Smooth muscle cell (in vitro differentiated cells): ENCODE measurements around the gene NKX3-2. TPM values are rescaled to one million over a fixed set of nuclear protein-coding genes. Genes with fewer than 3 reads are reported as not detected.

Experiments used
- DNase-seq: peaks from one replicate; lab custom pipeline; 2025; ENCODE audit not compliant: unreplicated experiment; lab: John Stamatoyannopoulos, UW
- H2AFZ ChIP-seq: fragments of 200-600 bp; sonication (generic); 2 replicates; pipeline ENCODE4 v1.6.0; 2016; ENCODE audit warnings: antibody characterized with exemption, low read depth, mild to moderate bottlenecking
- H3F3A ChIP-seq: fragments of 200-600 bp; sonication (generic); 2 replicates; pipeline ENCODE4 v1.6.0; 2017; ENCODE audit warnings: antibody characterized with exemption, low read depth
- H3K27ac ChIP-seq: fragments of 200-600 bp; sonication (generic); 2 replicates; pipeline ENCODE4 v1.5.1; 2016; ENCODE audit warnings: low read depth, mild to moderate bottlenecking
- H3K27me3 ChIP-seq: fragments of 200-600 bp; sonication (generic); 2 replicates; pipeline ENCODE4 v1.6.1; 2016; ENCODE audit warnings: low read depth, mild to moderate bottlenecking
- H3K36me3 ChIP-seq: fragments of 200-600 bp; sonication (generic); 2 replicates; pipeline ENCODE4 v1.5.1; 2016; ENCODE audit warnings: low read depth
- H3K4me1 ChIP-seq: fragments of 200-600 bp; sonication (generic); 2 replicates; pipeline ENCODE4 v1.5.1; 2016; ENCODE audit warnings: low read depth
- H3K4me2 ChIP-seq: fragments of 200-600 bp; sonication (generic); 2 replicates; pipeline ENCODE4 v1.6.0; 2016; ENCODE audit warnings: mild to moderate bottlenecking
- H3K4me3 ChIP-seq: fragments of 200-600 bp; sonication (generic); 2 replicates; pipeline ENCODE4 v1.5.1; 2016; ENCODE audit warnings: mild to moderate bottlenecking
- H3K79me2 ChIP-seq: fragments of 200-600 bp; sonication (generic); 2 replicates; pipeline ENCODE4 v1.6.0; 2016; ENCODE audit warnings: low read depth, mild to moderate bottlenecking
- H3K9ac ChIP-seq: fragments of 200-600 bp; sonication (generic); 2 replicates; pipeline ENCODE4 v1.6.0; 2016; ENCODE audit warnings: low read depth
- H3K9me3 ChIP-seq: fragments of 200-600 bp; sonication (generic); replicated peaks from 2 replicates; pipeline ENCODE4 v1.5.1; 2016; ENCODE audit warnings: low read depth
- H4K20me1 ChIP-seq: fragments of 200-600 bp; sonication (generic); 2 replicates; pipeline ENCODE4 v1.6.0; 2016; ENCODE audit warnings: low read depth
- WGBS: methylation state at CpG from one replicate; pipeline ENCODE4 v1.1.7; 2016; ENCODE audit warnings: low lambda C conversion rate; 5-methylcytosine and 5-hydroxymethylcytosine counted together
- polyA plus RNA-seq: library from polyadenylated mRNA; unstranded; fragments of >200 nt; fragmentation: Nextera tagmentation; extraction: Ambion mirVana; gene quantifications from 2 replicates; pipeline ENCODE4 v1.2.1, GENCODE V29; 2016
- total RNA-seq: library from RNA; depleted of rRNA; stranded (reverse); fragments of >200 nt; gene quantifications from 2 replicates; pipeline ENCODE4 v1.2.3, GENCODE V29; 2014
- TF ChIP-seq, protein P1 (sequence below): fragments of 200-600 bp; sonication (generic); IDR thresholded peaks from 2 replicates; pipeline ENCODE4 v1.5.1; 2017; ENCODE audit warnings: borderline replicate concordance, mild to moderate bottlenecking, antibody characterized with exemption; ENCODE audit not compliant: insufficient read depth, poor library complexity, severe bottlenecking

The NKX3-2 gene
- total and polyA plus RNA-seq, 2 experiments from 2014 or later: 3.6 to 6.7 TPM

DNA sequence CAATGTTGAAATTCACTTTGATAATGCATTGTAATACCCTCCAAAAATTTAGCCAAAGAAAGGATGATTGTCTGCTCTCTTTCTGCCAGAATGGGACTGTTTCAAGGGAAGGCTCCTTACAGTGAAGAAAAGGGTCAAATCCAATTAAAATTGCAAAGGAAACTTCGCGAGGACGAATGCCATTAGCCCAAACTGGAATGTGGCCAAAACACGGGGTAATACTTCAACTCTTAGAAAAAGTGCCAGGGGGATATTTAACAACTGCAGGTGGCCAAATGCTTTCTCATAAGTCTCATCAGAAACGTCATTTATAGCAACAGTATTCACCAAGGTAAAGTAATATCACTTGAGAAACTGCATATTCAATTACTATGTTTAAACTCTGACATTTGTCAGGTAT is 29.0 kb downstream of the NKX3-2 start:
- Histone ChIP-seq H3F3A (no peaks in the 10 kb centered on the region), H3K4me1 (no peaks in the 10 kb centered on the region), H3K9ac (no peak overlapping the region), H3K27ac (no peak overlapping the region), H3K4me3 (no peak overlapping the region), H3K79me2 (no peaks in the 10 kb centered on the region), H3K36me3 (no peaks in the 10 kb centered on the region), H3K27me3 (peaks cover 8% of the 10 kb centered on the region), H3K9me3 (no peaks in the 10 kb centered on the region), H3K4me2 (no peak overlapping the region), H2AFZ (no peak overlapping the region), H4K20me1 (no peaks in the 10 kb centered on the region)
- DNase-seq: no peak
- TF ChIP-seq, protein P1, sequence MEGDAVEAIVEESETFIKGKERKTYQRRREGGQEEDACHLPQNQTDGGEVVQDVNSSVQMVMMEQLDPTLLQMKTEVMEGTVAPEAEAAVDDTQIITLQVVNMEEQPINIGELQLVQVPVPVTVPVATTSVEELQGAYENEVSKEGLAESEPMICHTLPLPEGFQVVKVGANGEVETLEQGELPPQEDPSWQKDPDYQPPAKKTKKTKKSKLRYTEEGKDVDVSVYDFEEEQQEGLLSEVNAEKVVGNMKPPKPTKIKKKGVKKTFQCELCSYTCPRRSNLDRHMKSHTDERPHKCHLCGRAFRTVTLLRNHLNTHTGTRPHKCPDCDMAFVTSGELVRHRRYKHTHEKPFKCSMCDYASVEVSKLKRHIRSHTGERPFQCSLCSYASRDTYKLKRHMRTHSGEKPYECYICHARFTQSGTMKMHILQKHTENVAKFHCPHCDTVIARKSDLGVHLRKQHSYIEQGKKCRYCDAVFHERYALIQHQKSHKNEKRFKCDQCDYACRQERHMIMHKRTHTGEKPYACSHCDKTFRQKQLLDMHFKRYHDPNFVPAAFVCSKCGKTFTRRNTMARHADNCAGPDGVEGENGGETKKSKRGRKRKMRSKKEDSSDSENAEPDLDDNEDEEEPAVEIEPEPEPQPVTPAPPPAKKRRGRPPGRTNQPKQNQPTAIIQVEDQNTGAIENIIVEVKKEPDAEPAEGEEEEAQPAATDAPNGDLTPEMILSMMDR: no peak
- WGBS: 39% methylated on average over 5 of the region's 5 CpGs

- no peaks in the 10 kb centered on the region for H3F3A ChIP-seq
- no peak overlapping the region for H2AFZ ChIP-seq
- H3K4me3 ChIP-seq: no peak overlapping the region
- no peaks in the 10 kb centered on the region for H4K20me1 ChIP-seq
- H3K4me1 ChIP-seq: no peaks in the 10 kb centered on the region
- no peak overlapping the region for H3K9ac ChIP-seq
- WGBS: 76% methylated on average over 4 of the region's 4 CpGs
- TF ChIP-seq, protein P1: no peak
- H3K36me3 ChIP-seq: no peaks in the 10 kb centered on the region
- no peak overlapping the region for H3K4me2 ChIP-seq
- no peak for DNase-seq
- H3K9me3 ChIP-seq: no peaks in the 10 kb centered on the region
- no peaks in the 10 kb centered on the region for H3K79me2 ChIP-seq
- H3K27ac ChIP-seq: no peak overlapping the region
- H3K27me3 ChIP-seq: peaks cover 8% of the 10 kb centered on the region
These were observed 29.6 kb downstream of the NKX3-2 start for GRCh38 chr4:13514722-13515121.

DNA sequence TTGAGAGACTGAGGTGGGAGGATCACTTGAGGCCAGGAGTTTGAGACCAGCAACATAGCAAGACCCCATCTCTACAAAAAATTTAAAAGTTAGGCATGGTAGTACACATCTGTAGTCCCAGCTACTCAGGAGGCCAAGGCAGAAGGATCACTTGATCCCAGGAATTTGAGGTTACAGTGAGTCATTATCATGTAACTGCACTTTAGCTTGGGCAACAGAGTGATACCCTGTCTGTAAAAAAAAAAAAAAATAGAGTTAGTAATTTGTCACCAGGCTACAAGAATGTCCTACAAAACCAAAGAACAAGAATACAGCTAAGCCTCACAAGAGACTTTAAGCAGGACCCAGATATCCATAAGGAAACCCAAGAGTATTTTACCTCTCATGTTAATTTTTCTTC is 33.2 kb downstream of the NKX3-2 start:
- H3K27me3 ChIP-seq: peaks cover 8% of the 10 kb centered on the region

GRCh38 chr4:13509442-13509841 is 34.9 kb downstream of the NKX3-2 start:
- WGBS: 79% methylated on average over 1 of the region's 1 CpG
- Histone ChIP-seq H2AFZ (no peak overlapping the region), H3K27me3 (no peaks in the 10 kb centered on the region), H4K20me1 (no peaks in the 10 kb centered on the region), H3K9ac (no peak overlapping the region), H3K79me2 (no peaks in the 10 kb centered on the region), H3K27ac (no peak overlapping the region), H3K36me3 (no peaks in the 10 kb centered on the region), H3K9me3 (no peaks in the 10 kb centered on the region), H3F3A (no peaks in the 10 kb centered on the region), H3K4me3 (no peak overlapping the region), H3K4me2 (no peak overlapping the region), H3K4me1 (no peaks in the 10 kb centered on the region)
- TF ChIP-seq, protein P1: no peak
- DNase-seq: no peak

More for the DNA sequence above, 33.2 kb downstream of the NKX3-2 start:
- Histone ChIP-seq H3K27ac (no peak overlapping the region), H3K36me3 (no peaks in the 10 kb centered on the region), H3K9me3 (no peaks in the 10 kb centered on the region), H3K79me2 (no peaks in the 10 kb centered on the region), H3F3A (no peaks in the 10 kb centered on the region), H3K4me2 (no peak overlapping the region), H3K9ac (no peak overlapping the region), H3K4me1 (no peaks in the 10 kb centered on the region), H3K4me3 (no peak overlapping the region), H4K20me1 (no peaks in the 10 kb centered on the region), H2AFZ (no peak overlapping the region)
- DNase-seq: no peak
- TF ChIP-seq, protein P1: no peak
